ENCODE results near the gene RABEPK. TPM values are rescaled to one million over a fixed set of nuclear protein-coding genes. Genes with fewer than 3 reads are reported as not detected.

The RABEPK gene
- total RNA-seq, 1 donor from 2014 or later: 30.7 TPM

DNA sequence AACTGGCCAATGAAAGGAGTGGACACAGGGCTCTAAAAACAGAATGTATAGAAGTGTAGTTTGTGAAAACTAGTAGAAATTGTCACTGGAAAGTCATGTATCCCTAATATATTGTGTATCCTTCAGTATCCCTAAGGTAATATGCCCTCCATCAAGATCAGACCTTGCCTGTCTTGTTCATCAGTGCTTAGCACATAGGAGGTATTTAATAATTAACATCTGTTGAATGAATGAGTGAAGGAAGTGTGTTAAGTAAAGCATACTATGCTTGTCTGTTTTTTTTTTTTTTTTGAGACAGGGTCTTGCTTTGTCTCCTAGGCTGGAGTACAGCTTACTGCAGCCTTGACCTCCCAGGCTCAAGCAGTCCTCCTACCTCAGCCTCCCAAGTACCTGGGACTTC lies 77.1 kb downstream of the RABEPK start:
- Mint-ChIP-seq H3K27me3 (ENCODE audit: low read depth, unreplicated experiment) (no peaks in the 10 kb centered on the region), H3K27ac (ENCODE audit: unreplicated experiment) (no peak overlapping the region), H3K36me3 (ENCODE audit: low read depth, unreplicated experiment) (no peaks in the 10 kb centered on the region), H3K4me1 (ENCODE audit: low read depth, unreplicated experiment) (peaks cover 5% of the 10 kb centered on the region), H3K4me3 (ENCODE audit: unreplicated experiment) (no peak overlapping the region), H3K9me3 (ENCODE audit: unreplicated experiment) (no peaks in the 10 kb centered on the region)
- H3K4me3 ChIP-seq (ENCODE audit: insufficient read depth, low read depth, low read length): no peak overlapping the region
- H3K4me2 ChIP-seq (ENCODE audit: low read length): no peak overlapping the region
- FAIRE-seq (no peak), DNase-seq (ENCODE audit: low read depth) (no peak)
- peaks cover 59% of the 10 kb centered on the region for H4K20me1 ChIP-seq (ENCODE audit: insufficient read depth, low read length)
- H3K9me3 ChIP-seq (ENCODE audit: insufficient read depth, low read depth, low read length): no peaks in the 10 kb centered on the region
- H3K27me3 ChIP-seq (ENCODE audit: insufficient read depth, low read length): no peaks in the 10 kb centered on the region
- no peaks in the 10 kb centered on the region for H3K4me1 ChIP-seq (ENCODE audit: insufficient read depth, low read length)
- H3K27ac ChIP-seq (ENCODE audit: low read depth, low read length): no peak overlapping the region
- TF ChIP-seq EZH2 (IDR thresholded peaks at IDR 0.05; ENCODE audit: insufficient read depth, low read length) (no peak), CTCF (IDR thresholded peaks at IDR 0.05; ENCODE audit: insufficient read depth, low read depth, low read length) (no peak)
- H3K79me2 ChIP-seq (ENCODE audit: insufficient read depth, low read length): peaks cover 95% of the 10 kb centered on the region
- H3K9ac ChIP-seq (ENCODE audit: low read length): no peak overlapping the region
- H2AFZ ChIP-seq (ENCODE audit: low read depth, low read length): no peak overlapping the region
- no peaks in the 10 kb centered on the region for H3K36me3 ChIP-seq (ENCODE audit: insufficient read depth, low read length)

GRCh38 chr9:125280945-125281344 lies 80.6 kb downstream of the RABEPK start:
- no peak overlapping the region for H3K4me3 ChIP-seq (ENCODE audit: insufficient read depth, low read depth, low read length)
- no peaks in the 10 kb centered on the region for H3K36me3 Mint-ChIP-seq (ENCODE audit: low read depth, unreplicated experiment)
- H3K4me1 Mint-ChIP-seq (ENCODE audit: low read depth, unreplicated experiment): no peaks in the 10 kb centered on the region
- DNase-seq (ENCODE audit: low read depth): no peak
- no peaks in the 10 kb centered on the region for H3K9me3 Mint-ChIP-seq (ENCODE audit: unreplicated experiment)
- no peaks in the 10 kb centered on the region for H3K27me3 ChIP-seq (ENCODE audit: insufficient read depth, low read length)
- no peak overlapping the region for H3K4me2 ChIP-seq (ENCODE audit: low read length)
- peaks cover 92% of the 10 kb centered on the region for H3K79me2 ChIP-seq (ENCODE audit: insufficient read depth, low read length)
- no peak overlapping the region for H3K9ac ChIP-seq (ENCODE audit: low read length)
- no peak overlapping the region for H3K27ac ChIP-seq (ENCODE audit: low read depth, low read length)
- H3K9me3 ChIP-seq (ENCODE audit: insufficient read depth, low read depth, low read length): no peaks in the 10 kb centered on the region
- peaks cover 70% of the 10 kb centered on the region for H4K20me1 ChIP-seq (ENCODE audit: insufficient read depth, low read length)
- H2AFZ ChIP-seq (ENCODE audit: low read depth, low read length): no peak overlapping the region
- H3K4me3 Mint-ChIP-seq (ENCODE audit: unreplicated experiment): no peak overlapping the region
- H3K4me1 ChIP-seq (ENCODE audit: insufficient read depth, low read length): no peaks in the 10 kb centered on the region
- no peak for FAIRE-seq
- no peaks in the 10 kb centered on the region for H3K27me3 Mint-ChIP-seq (ENCODE audit: low read depth, unreplicated experiment)
- H3K27ac Mint-ChIP-seq (ENCODE audit: unreplicated experiment): no peak overlapping the region
- H3K36me3 ChIP-seq (ENCODE audit: insufficient read depth, low read length): no peaks in the 10 kb centered on the region
- TF ChIP-seq CTCF (IDR thresholded peaks at IDR 0.05; ENCODE audit: insufficient read depth, low read depth, low read length): no peak
- no peak for TF ChIP-seq EZH2 (IDR thresholded peaks at IDR 0.05; ENCODE audit: insufficient read depth, low read length)

Other genes with a start within 250 kb of the RABEPK start
- gene SCAI, start 57.0 kb upstream of the RABEPK start, total RNA-seq: 4.9 and 6.8 TPM in 2 replicates
- 38.7 and 41.1 TPM in 2 replicates for gene PPP6C, start 10.7 kb upstream of the RABEPK start, total RNA-seq
- 620 and 650 TPM in 2 replicates for gene HSPA5, start 40.8 kb downstream of the RABEPK start, total RNA-seq
- 51.2 and 54.4 TPM in 2 replicates for gene GAPVD1, start 61.3 kb downstream of the RABEPK start, total RNA-seq